GM18858 (cell line): Measurements from ENCODE around the gene ZNF585A.

Source experiments
- ATAC-seq: cut with Tn5 transposase; IDR thresholded peaks from one replicate; pipeline ENCODE4 v1.9.1; 2021; ENCODE audit not compliant: unreplicated experiment

ZNF585A gene

DNA sequence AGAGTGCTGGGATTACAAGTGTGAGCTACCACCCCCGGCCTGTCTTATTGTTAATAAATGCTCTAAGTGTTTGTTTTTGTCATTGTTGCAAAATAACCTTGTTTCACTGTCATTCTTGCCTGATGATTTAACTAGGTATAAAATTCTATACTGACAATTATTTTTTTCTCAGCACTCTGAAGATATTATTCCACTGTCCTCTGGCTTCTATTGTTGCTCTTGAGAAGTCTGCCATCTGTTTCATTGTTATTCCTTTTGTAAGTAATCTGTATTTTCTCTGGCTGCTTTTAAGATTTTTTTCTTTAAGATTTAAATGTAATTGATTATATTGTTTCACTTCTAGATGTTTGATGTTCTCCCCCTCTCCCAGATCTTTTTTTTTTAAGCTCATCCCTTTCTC is 76.6 kb downstream of the ZNF585A start:
- no peak for ATAC-seq
